Kidney epithelial cell (primary cell): ENCODE data around the gene ELP2. TPM values are rescaled to one million over a fixed set of nuclear protein-coding genes. Genes with fewer than 3 reads are reported as not detected.
A peak's percentile ranks its signal among the peaks of the same experiment; 100 is the strongest.

ENCODE experiments used
- DNase-seq: peaks from one replicate; pipeline ENCODE4 v3.0.0-alpha.2; 2010; ENCODE audit warnings: low read depth
- H3K27me3 ChIP-seq: 2 replicates; pipeline ENCODE4 v1.6.0; 2011; ENCODE audit warnings: low read length; ENCODE audit not compliant: control insufficient read depth, insufficient read depth
- H3K36me3 ChIP-seq: 2 replicates; pipeline ENCODE4 v1.5.1; 2011; ENCODE audit warnings: low read length; ENCODE audit not compliant: control insufficient read depth, insufficient read depth
- H3K4me3 ChIP-seq: 2 replicates; pipeline ENCODE4 v1.5.1; 2011; ENCODE audit warnings: low read depth, mild to moderate bottlenecking, control low read depth, low read length
- total RNA-seq: library from RNA; depleted of rRNA; stranded (reverse); fragments of >200 nt; gene quantifications from 2 replicates; pipeline ENCODE4 v1.2.3, GENCODE V29; 2015
- TF ChIP-seq, protein P1 (sequence below): IDR thresholded peaks from 2 replicates; pipeline ENCODE4 v1.5.1; 2011; ENCODE audit warnings: mild to moderate bottlenecking, moderate library complexity, low read length, control low read depth, inconsistent platforms; ENCODE audit not compliant: insufficient read depth, poor library complexity, severe bottlenecking

ELP2 gene
- total RNA-seq, 1 donor from 2014 or later = 63.9 TPM

DNA sequence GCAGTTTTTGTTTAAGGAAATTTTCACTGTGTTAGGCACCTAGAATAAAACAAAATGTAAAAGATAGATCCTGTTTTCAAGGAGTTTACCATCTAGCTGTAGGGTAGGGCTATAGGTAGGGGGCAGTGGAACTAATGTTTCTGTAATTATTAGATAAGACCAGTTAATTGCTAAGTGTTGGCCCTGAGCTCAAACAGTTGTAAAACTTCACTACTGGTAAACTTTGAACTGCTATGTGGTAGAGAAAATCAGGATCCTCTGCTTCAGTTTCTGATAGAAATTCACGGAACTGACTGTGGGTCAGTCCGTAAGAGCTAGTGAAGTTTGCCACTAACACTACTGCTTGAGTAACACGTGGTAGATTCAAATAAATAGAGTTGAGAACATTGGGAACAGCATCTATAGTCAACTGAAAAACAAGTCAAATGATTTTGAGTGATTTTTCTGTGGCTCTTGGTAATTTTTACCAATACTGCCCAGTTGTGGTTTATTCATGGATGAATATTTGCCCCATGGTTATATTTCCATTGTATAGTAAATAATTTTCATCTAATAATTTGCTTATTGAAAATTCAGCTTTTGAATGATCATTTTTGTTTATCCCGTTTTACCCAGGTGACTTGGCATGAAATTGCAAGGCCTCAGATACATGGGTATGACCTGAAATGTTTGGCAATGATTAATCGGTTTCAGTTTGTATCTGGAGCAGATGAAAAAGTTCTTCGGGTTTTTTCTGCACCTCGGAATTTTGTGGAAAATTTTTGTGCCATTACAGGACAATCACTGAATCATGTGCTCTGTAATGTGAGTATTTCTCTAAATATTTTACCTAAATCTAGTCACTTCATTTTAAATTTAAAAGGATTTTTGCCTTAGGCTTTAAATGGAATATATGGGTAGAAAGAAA, 26.4 kb downstream of the ELP2 start:
- no peak overlapping the region for H3K4me3 ChIP-seq
- TF ChIP-seq, protein P1, sequence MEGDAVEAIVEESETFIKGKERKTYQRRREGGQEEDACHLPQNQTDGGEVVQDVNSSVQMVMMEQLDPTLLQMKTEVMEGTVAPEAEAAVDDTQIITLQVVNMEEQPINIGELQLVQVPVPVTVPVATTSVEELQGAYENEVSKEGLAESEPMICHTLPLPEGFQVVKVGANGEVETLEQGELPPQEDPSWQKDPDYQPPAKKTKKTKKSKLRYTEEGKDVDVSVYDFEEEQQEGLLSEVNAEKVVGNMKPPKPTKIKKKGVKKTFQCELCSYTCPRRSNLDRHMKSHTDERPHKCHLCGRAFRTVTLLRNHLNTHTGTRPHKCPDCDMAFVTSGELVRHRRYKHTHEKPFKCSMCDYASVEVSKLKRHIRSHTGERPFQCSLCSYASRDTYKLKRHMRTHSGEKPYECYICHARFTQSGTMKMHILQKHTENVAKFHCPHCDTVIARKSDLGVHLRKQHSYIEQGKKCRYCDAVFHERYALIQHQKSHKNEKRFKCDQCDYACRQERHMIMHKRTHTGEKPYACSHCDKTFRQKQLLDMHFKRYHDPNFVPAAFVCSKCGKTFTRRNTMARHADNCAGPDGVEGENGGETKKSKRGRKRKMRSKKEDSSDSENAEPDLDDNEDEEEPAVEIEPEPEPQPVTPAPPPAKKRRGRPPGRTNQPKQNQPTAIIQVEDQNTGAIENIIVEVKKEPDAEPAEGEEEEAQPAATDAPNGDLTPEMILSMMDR = no peak
- no peaks in the 10 kb centered on the region for H3K36me3 ChIP-seq
- no peaks in the 10 kb centered on the region for H3K27me3 ChIP-seq
- DNase-seq = no peak

DNA sequence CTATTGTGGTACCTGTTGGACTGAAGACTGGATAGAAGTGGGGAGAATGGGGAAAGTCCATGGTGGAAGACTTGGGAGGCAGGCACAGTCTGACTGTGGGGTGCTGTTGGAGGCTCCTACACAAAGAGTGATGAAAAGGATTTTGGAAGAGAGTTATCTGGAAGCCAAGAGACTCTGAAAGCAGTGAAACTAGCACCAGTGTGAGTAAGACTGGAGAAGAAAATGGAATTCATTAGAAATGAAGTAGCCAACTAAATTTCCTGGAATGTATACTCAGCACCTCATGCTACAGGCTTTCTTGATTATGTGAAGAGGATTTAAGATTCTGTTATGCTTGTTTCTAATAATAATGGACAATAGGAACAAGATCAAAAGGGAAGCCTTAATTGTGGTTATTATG, 27.7 kb downstream of the ELP2 start:
- no peaks in the 10 kb centered on the region for H3K36me3 ChIP-seq
- no peak overlapping the region for H3K4me3 ChIP-seq
- DNase-seq = no peak
- TF ChIP-seq, protein P1 = no peak
- no peaks in the 10 kb centered on the region for H3K27me3 ChIP-seq

DNA sequence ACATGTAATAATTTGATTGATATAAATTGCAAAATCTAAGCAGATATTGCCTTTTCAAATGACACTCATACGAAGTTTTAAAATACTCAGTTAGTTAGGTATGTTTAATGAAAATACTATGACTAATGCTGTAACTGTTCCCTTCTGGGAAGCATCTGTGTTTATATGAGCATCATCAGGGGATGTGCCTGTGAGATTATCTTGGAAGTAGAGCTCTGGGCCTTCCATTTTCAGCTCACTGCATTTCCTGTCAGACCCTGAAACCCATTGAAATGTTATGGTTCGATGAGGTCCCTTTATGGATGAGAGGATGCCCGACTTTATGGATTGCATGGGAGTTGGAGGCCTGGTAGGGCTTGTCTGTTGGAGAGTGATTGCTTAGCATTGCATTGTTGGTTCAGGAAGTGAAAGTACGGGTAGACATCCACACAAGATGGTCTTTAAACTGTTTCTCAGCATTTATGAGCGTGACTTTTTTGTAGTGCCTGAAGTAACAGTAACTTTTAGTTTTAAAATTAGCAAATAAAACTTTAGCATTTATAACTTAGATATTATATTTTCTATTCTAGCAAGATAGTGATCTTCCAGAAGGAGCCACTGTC, 28.7 kb downstream of the ELP2 start:
- Histone ChIP-seq H3K4me3 (no peak overlapping the region), H3K27me3 (no peaks in the 10 kb centered on the region), H3K36me3 (no peaks in the 10 kb centered on the region)
- peak; percentile 69 for DNase-seq
- TF ChIP-seq, protein P1 = no peak

DNA sequence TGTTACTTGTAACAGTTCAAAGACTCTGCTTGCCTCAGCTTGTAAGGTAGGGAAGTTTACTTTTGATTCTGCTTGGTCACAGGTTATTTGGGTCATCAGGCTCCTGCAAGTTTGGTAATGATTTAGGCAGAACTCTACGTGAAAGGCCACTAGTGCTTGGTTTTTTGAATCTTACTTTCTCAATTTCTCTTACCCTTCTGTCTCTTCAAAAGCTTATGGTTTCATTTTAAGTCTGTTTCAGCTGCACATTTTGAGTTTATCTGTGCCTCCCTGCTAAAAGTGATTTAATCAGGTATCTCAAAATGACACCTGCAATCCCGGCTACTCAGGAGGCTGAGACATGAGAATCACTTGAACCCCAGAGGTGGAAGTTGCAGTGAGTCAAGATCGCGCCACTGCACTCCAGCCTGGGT, 31.3 kb downstream of the ELP2 start:
- no peak for DNase-seq
- H3K27me3 ChIP-seq = no peaks in the 10 kb centered on the region
- TF ChIP-seq, protein P1 = no peak
- no peaks in the 10 kb centered on the region for H3K36me3 ChIP-seq
- no peak overlapping the region for H3K4me3 ChIP-seq

DNA sequence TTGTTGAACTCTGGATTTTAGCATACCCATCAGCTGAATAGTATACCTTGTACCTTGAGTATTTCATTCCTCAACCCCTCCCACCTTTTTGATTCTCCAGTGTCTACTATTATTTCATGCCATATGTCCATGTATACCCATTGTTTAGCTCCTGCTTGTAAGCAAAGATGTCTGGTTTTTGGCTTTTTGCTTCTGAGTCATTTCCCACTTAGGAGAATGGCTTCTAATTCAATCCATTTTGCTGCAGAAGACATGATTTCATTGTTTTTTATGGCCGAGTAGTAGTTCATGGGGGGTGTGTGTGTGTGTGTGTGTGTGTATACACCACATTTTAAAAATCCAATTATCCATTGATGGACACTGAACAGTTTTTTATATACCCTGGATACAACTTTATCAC, 33.3 kb downstream of the ELP2 start:
- H3K36me3 ChIP-seq = no peaks in the 10 kb centered on the region
- no peak overlapping the region for H3K4me3 ChIP-seq
- DNase-seq = no peak
- TF ChIP-seq, protein P1 = no peak
- H3K27me3 ChIP-seq = no peaks in the 10 kb centered on the region
